Measurements from ENCODE around the gene C7orf57. TPM values are rescaled to one million over a fixed set of nuclear protein-coding genes. Genes with fewer than 3 reads are reported as not detected.

The C7orf57 gene
- total RNA-seq, 4 donors from 2014 or later = not detected

DNA sequence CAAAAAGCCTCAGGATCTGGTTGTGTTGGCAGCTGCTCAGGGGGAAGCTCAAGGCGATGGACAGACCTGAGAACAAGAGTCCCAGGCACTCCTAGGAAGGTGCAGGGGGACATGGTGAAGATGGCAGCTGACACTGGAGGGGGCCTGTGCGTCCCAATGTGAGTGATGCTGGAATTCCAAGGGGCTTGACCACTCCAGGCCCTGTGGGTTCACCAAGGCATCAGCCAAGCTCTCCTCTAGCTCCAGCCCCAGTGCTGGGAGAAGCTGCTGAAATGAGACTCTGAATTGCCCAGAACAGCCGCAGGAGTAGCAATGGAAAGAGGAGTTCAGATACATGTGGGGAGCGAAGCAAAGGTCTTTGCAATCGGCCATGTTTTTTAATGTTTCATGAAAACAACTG, 69.7 kb downstream of the C7orf57 start:
- WGBS, 2 donors (ENCODE audit: low coverage in 1 of 2) = 87 to 94% methylated on average over 3 to 4 of the region's 5 CpGs
- Histone ChIP-seq H3K27me3 (no peaks in the 10 kb centered on the region), H3K36me3 (peaks cover 0 to 88% of the 10 kb centered on the region in 2 donors), H3K4me3 (no peak overlapping the region), H3K9me3 (no peaks in the 10 kb centered on the region), H3K27ac (no peak overlapping the region), H3K4me1 (no peaks in the 10 kb centered on the region)
- no peak for ATAC-seq
- no peak for TF ChIP-seq POLR2A (IDR thresholded peaks at IDR 0.05)
- TF ChIP-seq, protein P1, sequence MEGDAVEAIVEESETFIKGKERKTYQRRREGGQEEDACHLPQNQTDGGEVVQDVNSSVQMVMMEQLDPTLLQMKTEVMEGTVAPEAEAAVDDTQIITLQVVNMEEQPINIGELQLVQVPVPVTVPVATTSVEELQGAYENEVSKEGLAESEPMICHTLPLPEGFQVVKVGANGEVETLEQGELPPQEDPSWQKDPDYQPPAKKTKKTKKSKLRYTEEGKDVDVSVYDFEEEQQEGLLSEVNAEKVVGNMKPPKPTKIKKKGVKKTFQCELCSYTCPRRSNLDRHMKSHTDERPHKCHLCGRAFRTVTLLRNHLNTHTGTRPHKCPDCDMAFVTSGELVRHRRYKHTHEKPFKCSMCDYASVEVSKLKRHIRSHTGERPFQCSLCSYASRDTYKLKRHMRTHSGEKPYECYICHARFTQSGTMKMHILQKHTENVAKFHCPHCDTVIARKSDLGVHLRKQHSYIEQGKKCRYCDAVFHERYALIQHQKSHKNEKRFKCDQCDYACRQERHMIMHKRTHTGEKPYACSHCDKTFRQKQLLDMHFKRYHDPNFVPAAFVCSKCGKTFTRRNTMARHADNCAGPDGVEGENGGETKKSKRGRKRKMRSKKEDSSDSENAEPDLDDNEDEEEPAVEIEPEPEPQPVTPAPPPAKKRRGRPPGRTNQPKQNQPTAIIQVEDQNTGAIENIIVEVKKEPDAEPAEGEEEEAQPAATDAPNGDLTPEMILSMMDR (IDR thresholded peaks at IDR 0.05) = no peak
- TF ChIP-seq EP300 (IDR thresholded peaks at IDR 0.05) = no peak
- TF ChIP-seq POLR2AphosphoS5 (IDR thresholded peaks at IDR 0.05) = no peak

DNA sequence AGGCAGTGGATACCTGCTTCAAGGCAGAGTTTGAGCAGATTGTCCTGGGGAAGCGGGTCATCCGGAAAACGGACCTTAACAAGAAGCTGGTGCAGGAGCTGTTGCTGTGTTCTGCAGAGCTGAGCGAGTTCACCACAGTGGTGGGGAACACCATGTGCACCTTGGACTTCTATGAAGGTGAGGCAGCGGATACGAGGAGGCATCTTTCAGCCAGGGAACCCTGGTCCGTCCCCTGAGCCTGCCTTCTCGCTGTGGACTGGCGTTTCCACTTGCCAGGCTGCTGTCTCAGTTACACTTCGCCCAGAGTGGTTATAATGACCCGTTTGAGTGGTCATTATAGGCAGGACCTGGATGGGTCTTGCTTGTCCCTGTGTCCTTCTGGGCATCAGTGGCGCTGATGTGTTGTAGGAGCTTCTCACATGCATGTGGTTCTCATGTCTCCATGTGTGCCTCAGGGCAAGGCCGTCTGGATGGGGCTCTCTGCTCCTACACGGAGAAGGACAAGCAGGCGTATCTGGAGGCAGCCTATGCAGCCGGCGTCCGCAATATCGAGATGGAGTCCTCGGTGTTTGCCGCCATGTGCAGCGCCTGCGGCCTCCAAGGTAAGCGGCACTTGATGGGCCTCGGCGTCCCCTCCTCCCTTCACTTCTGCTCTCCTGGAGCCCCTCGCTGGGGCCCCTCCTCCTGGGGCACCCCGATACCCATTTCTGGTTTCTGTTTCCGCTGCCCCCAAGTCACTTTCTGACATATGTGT, 71.7 kb downstream of the C7orf57 start:
- no peaks in the 10 kb centered on the region for H3K4me1 ChIP-seq
- ATAC-seq = no peak
- H3K27ac ChIP-seq = no peak overlapping the region
- H3K27me3 ChIP-seq = no peaks in the 10 kb centered on the region
- no peak overlapping the region for H3K4me3 ChIP-seq
- TF ChIP-seq, protein P1 (IDR thresholded peaks at IDR 0.05) = no peak
- TF ChIP-seq POLR2AphosphoS5 (IDR thresholded peaks at IDR 0.05) (no peak), EP300 (IDR thresholded peaks at IDR 0.05) (no peak), POLR2A (IDR thresholded peaks at IDR 0.05) (no peak)
- peaks cover 0 to 74% of the 10 kb centered on the region in 2 donors for H3K36me3 ChIP-seq
- H3K9me3 ChIP-seq = no peaks in the 10 kb centered on the region
- WGBS, 2 donors (ENCODE audit: low coverage in 1 of 2) = 97 to 100% methylated on average over 5 to 8 of the region's 29 CpGs

DNA sequence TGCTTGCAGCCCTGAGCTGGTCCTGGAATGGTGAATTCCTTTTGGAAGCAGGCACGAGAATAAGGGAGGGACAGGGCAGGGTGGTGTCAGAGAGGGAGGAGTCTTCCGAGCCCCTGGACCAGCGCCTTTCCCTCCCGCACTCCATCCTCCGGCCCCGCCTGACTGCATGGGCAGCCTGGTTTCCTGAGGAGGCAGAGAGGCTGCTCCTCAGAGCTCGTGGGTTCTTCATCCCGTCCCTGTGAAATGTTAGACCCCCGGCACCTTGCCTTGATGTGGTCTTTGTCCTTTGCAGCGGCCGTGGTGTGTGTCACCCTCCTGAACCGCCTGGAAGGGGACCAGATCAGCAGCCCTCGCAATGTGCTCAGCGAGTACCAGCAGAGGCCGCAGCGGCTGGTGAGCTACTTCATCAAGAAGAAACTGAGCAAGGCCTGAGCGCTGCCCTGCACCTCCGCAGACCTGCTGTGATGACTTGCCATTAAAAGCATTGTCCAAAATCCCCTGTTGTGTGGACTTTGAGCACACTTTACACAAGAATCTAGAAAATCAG, 72.7 kb downstream of the C7orf57 start:
- 81 to 85% methylated on average over 8 to 9 of the region's 18 CpGs for WGBS, 2 donors (ENCODE audit: low coverage in 1 of 2)
- Histone ChIP-seq H3K4me3 (no peak overlapping the region), H3K9me3 (no peaks in the 10 kb centered on the region), H3K36me3 (peaks cover 0 to 65% of the 10 kb centered on the region in 2 donors), H3K4me1 (no peaks in the 10 kb centered on the region), H3K27ac (no peak overlapping the region), H3K27me3 (no peaks in the 10 kb centered on the region)
- TF ChIP-seq POLR2AphosphoS5 (IDR thresholded peaks at IDR 0.05) = no peak
- no peak for TF ChIP-seq POLR2A (IDR thresholded peaks at IDR 0.05)
- TF ChIP-seq EP300 (IDR thresholded peaks at IDR 0.05) = no peak
- TF ChIP-seq, protein P1 (IDR thresholded peaks at IDR 0.05) = no peak
- no peak for ATAC-seq

DNA sequence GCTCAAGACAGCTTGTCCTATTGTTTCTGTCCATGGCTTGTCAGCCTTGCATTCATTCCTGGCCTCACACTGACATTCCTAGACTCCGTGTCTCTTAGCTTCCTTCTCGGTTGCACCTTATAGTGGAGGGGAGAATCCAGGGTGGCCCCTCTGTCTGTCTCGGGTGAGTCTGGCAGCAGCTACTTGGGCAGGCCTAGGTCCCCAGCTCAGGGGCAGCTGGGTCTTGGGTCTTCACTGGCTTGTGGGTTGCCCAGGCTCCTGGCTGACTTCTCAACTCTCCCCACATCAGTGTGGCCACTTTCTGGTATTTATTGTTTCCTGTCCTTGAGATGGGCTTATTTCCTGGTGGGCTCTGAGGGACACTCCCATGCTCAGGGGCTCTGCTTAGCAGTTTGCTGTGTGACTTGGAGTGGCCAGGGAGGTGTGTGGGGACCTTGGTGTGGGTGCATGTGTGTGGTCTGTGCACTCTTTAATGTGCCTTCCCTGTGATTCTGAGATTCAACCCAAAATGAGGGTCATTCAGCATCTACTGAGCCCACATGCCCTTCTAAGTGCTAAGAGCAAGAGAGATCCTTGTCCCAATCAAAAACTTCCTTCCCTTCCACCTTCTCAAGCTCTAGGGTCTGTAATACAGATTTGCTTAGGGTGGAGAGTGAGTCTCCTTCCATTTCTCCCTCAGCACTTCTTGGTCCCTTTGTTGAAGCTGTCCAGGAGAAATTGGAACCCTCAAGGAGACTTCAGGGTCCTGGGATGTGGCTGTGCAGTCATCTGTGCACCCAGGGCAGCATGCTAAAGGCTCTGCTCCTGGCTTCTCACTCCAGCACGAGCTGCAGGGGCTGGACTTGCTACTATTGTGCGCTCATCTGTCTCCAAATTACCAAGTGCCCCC, 73.9 kb downstream of the C7orf57 start:
- Histone ChIP-seq H3K27me3 (no peaks in the 10 kb centered on the region), H3K9me3 (no peaks in the 10 kb centered on the region), H3K27ac (no peak overlapping the region), H3K4me1 (no peaks in the 10 kb centered on the region), H3K36me3 (peaks cover 0 to 53% of the 10 kb centered on the region in 2 donors), H3K4me3 (no peak overlapping the region)
- TF ChIP-seq POLR2A (IDR thresholded peaks at IDR 0.05) = no peak
- TF ChIP-seq, protein P1 (IDR thresholded peaks at IDR 0.05) = no peak
- TF ChIP-seq POLR2AphosphoS5 (IDR thresholded peaks at IDR 0.05) = no peak
- TF ChIP-seq EP300 (IDR thresholded peaks at IDR 0.05) = no peak
- ATAC-seq = no peak
- WGBS, 2 donors (ENCODE audit: low coverage in 1 of 2) = 59 to 67% methylated on average over 2 to 3 of the region's 5 CpGs

Data from gastroesophageal sphincter (tissue), 4 donors.